Smooth muscle cell (in vitro differentiated cells): ENCODE data around the gene RANBP9. TPM values are rescaled to one million over a fixed set of nuclear protein-coding genes. Genes with fewer than 3 reads are reported as not detected.
A peak's percentile ranks its signal among the peaks of the same experiment; 100 is the strongest.

Source experiments
- DNase-seq: peaks from one replicate; lab custom pipeline; 2025; ENCODE audit not compliant: unreplicated experiment; lab: John Stamatoyannopoulos, UW
- H2AFZ ChIP-seq: fragments of 200-600 bp; sonication (generic); 2 replicates; pipeline ENCODE4 v1.6.0; 2016; ENCODE audit warnings: antibody characterized with exemption, low read depth, mild to moderate bottlenecking
- H3F3A ChIP-seq: fragments of 200-600 bp; sonication (generic); 2 replicates; pipeline ENCODE4 v1.6.0; 2017; ENCODE audit warnings: antibody characterized with exemption, low read depth
- H3K27ac ChIP-seq: fragments of 200-600 bp; sonication (generic); 2 replicates; pipeline ENCODE4 v1.5.1; 2016; ENCODE audit warnings: low read depth, mild to moderate bottlenecking
- H3K27me3 ChIP-seq: fragments of 200-600 bp; sonication (generic); 2 replicates; pipeline ENCODE4 v1.6.1; 2016; ENCODE audit warnings: low read depth, mild to moderate bottlenecking
- H3K36me3 ChIP-seq: fragments of 200-600 bp; sonication (generic); 2 replicates; pipeline ENCODE4 v1.5.1; 2016; ENCODE audit warnings: low read depth
- H3K4me1 ChIP-seq: fragments of 200-600 bp; sonication (generic); 2 replicates; pipeline ENCODE4 v1.5.1; 2016; ENCODE audit warnings: low read depth
- H3K4me2 ChIP-seq: fragments of 200-600 bp; sonication (generic); 2 replicates; pipeline ENCODE4 v1.6.0; 2016; ENCODE audit warnings: mild to moderate bottlenecking
- H3K4me3 ChIP-seq: fragments of 200-600 bp; sonication (generic); 2 replicates; pipeline ENCODE4 v1.5.1; 2016; ENCODE audit warnings: mild to moderate bottlenecking
- H3K79me2 ChIP-seq: fragments of 200-600 bp; sonication (generic); 2 replicates; pipeline ENCODE4 v1.6.0; 2016; ENCODE audit warnings: low read depth, mild to moderate bottlenecking
- H3K9ac ChIP-seq: fragments of 200-600 bp; sonication (generic); 2 replicates; pipeline ENCODE4 v1.6.0; 2016; ENCODE audit warnings: low read depth
- H3K9me3 ChIP-seq: fragments of 200-600 bp; sonication (generic); replicated peaks from 2 replicates; pipeline ENCODE4 v1.5.1; 2016; ENCODE audit warnings: low read depth
- H4K20me1 ChIP-seq: fragments of 200-600 bp; sonication (generic); 2 replicates; pipeline ENCODE4 v1.6.0; 2016; ENCODE audit warnings: low read depth
- CTCF ChIP-seq: fragments of 200-600 bp; sonication (generic); IDR thresholded peaks from 2 replicates; pipeline ENCODE4 v1.5.1; 2017; ENCODE audit warnings: borderline replicate concordance, mild to moderate bottlenecking, antibody characterized with exemption; ENCODE audit not compliant: insufficient read depth, poor library complexity, severe bottlenecking
- WGBS: methylation state at CpG from one replicate; pipeline ENCODE4 v1.1.7; 2016; ENCODE audit warnings: low lambda C conversion rate; 5-methylcytosine and 5-hydroxymethylcytosine counted together
- polyA plus RNA-seq: library from polyadenylated mRNA; unstranded; fragments of >200 nt; fragmentation: Nextera tagmentation; extraction: Ambion mirVana; gene quantifications from 2 replicates; pipeline ENCODE4 v1.2.1, GENCODE V29; 2016
- total RNA-seq: library from RNA; depleted of rRNA; stranded (reverse); fragments of >200 nt; gene quantifications from 2 replicates; pipeline ENCODE4 v1.2.3, GENCODE V29; 2014

RANBP9 gene
- total and polyA plus RNA-seq, 2 experiments from 2014 or later: 26.9 to 40.9 TPM

DNA sequence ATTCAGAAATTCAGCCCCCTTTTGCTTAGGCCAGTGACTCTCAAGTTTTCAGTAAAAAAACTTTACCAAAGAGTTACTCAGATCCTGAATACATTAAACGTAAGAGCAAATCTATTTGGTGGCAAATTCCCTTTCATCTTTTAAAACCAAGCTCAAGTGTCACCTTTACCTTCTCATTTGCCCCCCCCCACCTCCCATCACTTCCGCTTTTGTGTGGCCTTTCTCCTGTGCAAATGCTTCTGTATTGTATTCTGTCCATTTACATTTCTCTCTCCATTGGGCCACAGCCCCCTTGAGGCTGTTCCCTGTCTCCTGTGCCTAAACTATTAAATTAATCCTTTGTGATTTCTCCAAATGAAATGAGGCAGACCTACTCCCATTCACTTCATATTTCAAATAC is 94.6 kb downstream of the RANBP9 start:
- Histone ChIP-seq H3K4me1 (peaks cover 12% of the 10 kb centered on the region), H3K27ac (peak overlapping the region; percentile 79), H3K4me2 (no peak overlapping the region), H4K20me1 (peaks cover 20% of the 10 kb centered on the region), H3K4me3 (no peak overlapping the region), H3K9me3 (no peaks in the 10 kb centered on the region), H3K36me3 (peaks cover 29% of the 10 kb centered on the region), H3K79me2 (peaks cover 23% of the 10 kb centered on the region), H3F3A (peaks cover 24% of the 10 kb centered on the region), H3K27me3 (no peaks in the 10 kb centered on the region), H3K9ac (peak overlapping the region; percentile 79), H2AFZ (no peak overlapping the region)
- WGBS: 89% methylated on average over 2 of the region's 2 CpGs
- DNase-seq: no peak
- TF ChIP-seq CTCF: no peak

DNA sequence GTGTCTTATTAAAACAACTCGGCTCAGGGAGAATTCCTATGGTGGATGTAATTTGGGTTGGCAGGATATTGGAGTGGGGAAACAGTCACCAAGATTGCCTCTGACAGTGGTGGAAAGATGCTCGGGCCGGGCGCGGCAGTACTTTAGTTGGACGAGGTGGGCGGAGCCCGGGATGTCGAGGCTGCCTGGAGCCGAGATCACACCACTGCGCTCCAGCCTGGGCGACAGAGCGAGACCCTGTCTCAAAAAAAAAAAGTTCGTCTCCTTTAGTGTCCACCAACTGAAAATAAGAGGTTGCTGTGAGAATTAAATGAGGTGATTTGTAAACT is 95.9 kb downstream of the RANBP9 start:
- Histone ChIP-seq H3F3A (peaks cover 14% of the 10 kb centered on the region), H3K36me3 (peaks cover 18% of the 10 kb centered on the region), H3K9me3 (no peaks in the 10 kb centered on the region), H3K27ac (peak overlapping the region; percentile 79), H3K4me2 (peak overlapping the region; percentile 90), H3K27me3 (no peaks in the 10 kb centered on the region), H3K9ac (peak overlapping the region; percentile 79), H4K20me1 (peaks cover 20% of the 10 kb centered on the region), H2AFZ (peak overlapping the region; percentile 26), H3K79me2 (peaks cover 23% of the 10 kb centered on the region), H3K4me3 (peak overlapping the region; percentile 83), H3K4me1 (peaks cover 12% of the 10 kb centered on the region)
- TF ChIP-seq CTCF: no peak
- 0% methylated on average over 14 of the region's 14 CpGs for WGBS
- peak; percentile 26 for DNase-seq

- H3K4me2 ChIP-seq: peak within 1 kb of the TSS; percentile 90
- TF ChIP-seq CTCF: peak; percentile 82
- H3K79me2 ChIP-seq: peaks cover 23% of the 10 kb centered on the region
- peak within 1 kb of the TSS; percentile 84 for H2AFZ ChIP-seq
- DNase-seq: peak; percentile 90
- peak within 1 kb of the TSS; percentile 83 for H3K4me3 ChIP-seq
- H3K27me3 ChIP-seq: no peaks in the 10 kb centered on the region
- peak within 1 kb of the TSS; percentile 85 for H3K27ac ChIP-seq
- peaks cover 12% of the 10 kb centered on the region for H3K4me1 ChIP-seq
- under 1% methylated on average over 83 of the region's 85 CpGs for WGBS
- peak within 1 kb of the TSS; percentile 83 for H3K9ac ChIP-seq
- H3K36me3 ChIP-seq: peaks cover 15% of the 10 kb centered on the region
- H3F3A ChIP-seq: peaks cover 8% of the 10 kb centered on the region
- peaks cover 20% of the 10 kb centered on the region for H4K20me1 ChIP-seq
- H3K9me3 ChIP-seq: no peaks in the 10 kb centered on the region
Measured at GRCh38 chr6:13614926-13615791, 96.5 kb downstream of the RANBP9 start, which contains the start of gene NOL7. TSS of gene NOL7 (plus strand) at chr6:13615335. CDS start at chr6:13615359, 24 bp downstream.
